Cardiac muscle cell (in vitro differentiated cells and primary cell): ENCODE results near the gene ITGA8. TPM values are rescaled to one million over a fixed set of nuclear protein-coding genes. Genes with fewer than 3 reads are reported as not detected.
"Not testable (repeated sequence)": the region's sequence is repeated elsewhere in the genome, so short reads cannot be mapped to it uniquely, and the experiment has no call there.

Source experiments
- DNase-seq, 2 donors: peaks; one replicate each; pipeline versions ENCODE4 v3.0.0 to v3.0.0-alpha.2; 2010 to 2017; ENCODE audit warnings: low read depth in 1 of 2, low spot score in 1 of 2
- H3K27ac ChIP-seq: fragments of 200-600 bp; sonication (generic); 2 replicates; pipeline ENCODE4 v1.5.1; 2016
- H3K27me3 ChIP-seq: fragments of 200-600 bp; sonication (generic); 2 replicates; pipeline ENCODE4 v1.6.0; 2016; ENCODE audit warnings: control low read depth
- H3K36me3 ChIP-seq: fragments of 200-600 bp; sonication (generic); 2 replicates; pipeline ENCODE4 v1.5.1; 2016; ENCODE audit warnings: control low read depth
- H3K4me1 ChIP-seq: fragments of 200-600 bp; sonication (generic); 2 replicates; pipeline ENCODE4 v1.8.1; 2017; ENCODE audit warnings: low read depth, mild to moderate bottlenecking, mixed run types
- H3K4me3 ChIP-seq: fragments of 200-600 bp; sonication (generic); 2 replicates; pipeline ENCODE4 v1.5.1; 2016; ENCODE audit warnings: mild to moderate bottlenecking
- H3K9me3 ChIP-seq: fragments of 200-600 bp; sonication (generic); 2 replicates; pipeline ENCODE4 v1.5.1; 2017; ENCODE audit warnings: low read depth, mild to moderate bottlenecking, control low read depth
- polyA plus RNA-seq: library from polyadenylated mRNA; unstranded; fragments of >200 nt; fragmentation: Nextera tagmentation; extraction: Ambion mirVana; gene quantifications from 2 replicates; pipeline ENCODE4 v1.2.1, GENCODE V29; 2016
- total RNA-seq: library from RNA; depleted of rRNA; stranded (reverse); fragments of >200 nt; gene quantifications from 2 replicates; pipeline ENCODE4 v1.2.3, GENCODE V29; 2016
- TF ChIP-seq, protein P1 (sequence below): IDR thresholded peaks from 2 replicates; pipeline ENCODE4 v1.5.1; 2012; ENCODE audit warnings: low read depth, mild to moderate bottlenecking, low read length

Gene ITGA8
- total and polyA plus RNA-seq, 2 experiments from 2014 or later: 0.88 to 1.6 TPM

DNA sequence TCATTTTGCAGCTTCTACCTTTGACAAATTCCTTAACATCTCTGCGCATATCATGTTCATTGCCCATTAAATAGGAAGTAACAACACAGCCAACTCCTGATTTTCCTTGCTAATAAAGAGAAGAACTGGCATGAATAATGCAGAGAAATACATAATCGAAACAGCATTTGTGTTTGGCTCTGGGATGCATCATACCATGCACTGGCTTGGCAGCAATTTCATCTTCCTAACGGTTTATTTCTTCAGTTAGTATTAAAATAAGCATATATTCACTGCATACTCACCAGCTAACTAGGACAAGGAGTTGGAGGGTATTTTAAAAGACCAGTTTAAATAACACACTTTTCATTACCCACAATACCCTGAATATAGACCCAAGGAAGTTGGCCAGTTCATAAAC, 132.5 kb downstream of the ITGA8 start:
- no peak overlapping the region for H3K4me3 ChIP-seq
- H3K27ac ChIP-seq: no peak overlapping the region
- H3K4me1 ChIP-seq: no peaks in the 10 kb centered on the region
- H3K9me3 ChIP-seq: no peaks in the 10 kb centered on the region
- H3K36me3 ChIP-seq: no peaks in the 10 kb centered on the region
- H3K27me3 ChIP-seq: no peaks in the 10 kb centered on the region
- no peak for DNase-seq
- TF ChIP-seq, protein P1, sequence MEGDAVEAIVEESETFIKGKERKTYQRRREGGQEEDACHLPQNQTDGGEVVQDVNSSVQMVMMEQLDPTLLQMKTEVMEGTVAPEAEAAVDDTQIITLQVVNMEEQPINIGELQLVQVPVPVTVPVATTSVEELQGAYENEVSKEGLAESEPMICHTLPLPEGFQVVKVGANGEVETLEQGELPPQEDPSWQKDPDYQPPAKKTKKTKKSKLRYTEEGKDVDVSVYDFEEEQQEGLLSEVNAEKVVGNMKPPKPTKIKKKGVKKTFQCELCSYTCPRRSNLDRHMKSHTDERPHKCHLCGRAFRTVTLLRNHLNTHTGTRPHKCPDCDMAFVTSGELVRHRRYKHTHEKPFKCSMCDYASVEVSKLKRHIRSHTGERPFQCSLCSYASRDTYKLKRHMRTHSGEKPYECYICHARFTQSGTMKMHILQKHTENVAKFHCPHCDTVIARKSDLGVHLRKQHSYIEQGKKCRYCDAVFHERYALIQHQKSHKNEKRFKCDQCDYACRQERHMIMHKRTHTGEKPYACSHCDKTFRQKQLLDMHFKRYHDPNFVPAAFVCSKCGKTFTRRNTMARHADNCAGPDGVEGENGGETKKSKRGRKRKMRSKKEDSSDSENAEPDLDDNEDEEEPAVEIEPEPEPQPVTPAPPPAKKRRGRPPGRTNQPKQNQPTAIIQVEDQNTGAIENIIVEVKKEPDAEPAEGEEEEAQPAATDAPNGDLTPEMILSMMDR: no peak

DNA sequence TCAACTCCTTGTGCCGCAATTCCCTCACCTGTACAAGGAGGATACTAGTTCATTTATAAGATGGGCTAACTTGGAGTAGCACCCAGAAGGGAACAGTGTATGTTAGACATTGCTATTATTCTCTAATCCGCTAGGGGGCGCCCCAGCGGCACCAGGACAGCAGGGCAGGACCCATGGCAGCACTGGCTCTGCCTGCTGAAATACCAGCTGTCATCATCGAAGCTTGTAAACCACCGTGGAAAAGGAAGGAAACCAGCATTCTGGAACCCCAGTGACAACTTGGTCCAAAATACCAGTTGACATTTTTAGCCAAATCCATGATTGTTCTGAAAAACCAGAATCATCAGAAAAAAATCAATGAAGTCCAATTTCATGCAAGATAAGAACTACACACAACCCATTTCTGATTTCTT, 134.4 kb downstream of the ITGA8 start:
- Histone ChIP-seq H3K27ac (no peak overlapping the region), H3K4me3 (no peak overlapping the region), H3K9me3 (no peaks in the 10 kb centered on the region), H3K27me3 (no peaks in the 10 kb centered on the region), H3K36me3 (no peaks in the 10 kb centered on the region), H3K4me1 (no peaks in the 10 kb centered on the region)
- peak; percentile 67 to 69 for DNase-seq
- TF ChIP-seq, protein P1: peak; percentile 85

DNA sequence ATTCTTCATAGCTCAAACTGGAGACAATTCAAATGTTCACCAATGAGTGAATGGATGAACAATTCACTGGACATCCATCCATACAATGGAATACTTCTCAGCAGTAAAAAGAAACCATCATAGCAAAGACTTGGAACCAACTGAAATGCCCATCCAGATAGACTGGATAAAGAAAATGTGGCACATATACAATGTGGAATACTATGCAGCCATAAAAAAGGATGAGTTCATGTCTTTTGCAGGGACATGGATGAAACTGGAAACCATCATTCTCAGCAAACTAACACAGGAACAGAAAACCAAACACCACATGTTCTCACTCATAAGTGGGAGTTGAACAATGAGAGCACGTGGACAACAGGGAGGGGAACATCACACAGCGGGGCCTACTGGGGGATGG, 136.8 kb downstream of the ITGA8 start:
- H3K27ac ChIP-seq, H3K36me3 ChIP-seq, H3K4me3 ChIP-seq, H3K9me3 ChIP-seq, H3K27me3 ChIP-seq, DNase-seq, H3K4me1 ChIP-seq: not testable (repeated sequence)

DNA sequence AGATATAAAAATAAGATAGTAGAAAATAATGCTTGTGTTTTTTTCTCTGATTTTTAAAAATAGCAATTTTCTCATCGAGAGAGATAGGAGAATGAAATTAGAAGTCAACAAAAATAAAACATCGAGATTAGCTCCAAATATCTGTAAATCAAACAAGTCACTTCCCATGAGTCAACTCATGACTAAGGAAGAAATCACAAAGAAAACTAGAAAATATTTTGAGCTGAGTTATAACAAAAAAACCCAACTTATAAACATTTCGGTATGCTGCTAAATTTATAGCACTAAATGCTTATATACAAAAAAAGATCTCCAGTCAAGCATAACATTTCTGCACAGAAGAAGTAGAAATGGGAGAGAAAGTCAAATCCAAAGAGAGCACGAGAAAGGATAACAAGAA, 140.1 kb downstream of the ITGA8 start:
- no peaks in the 10 kb centered on the region for H3K9me3 ChIP-seq

DNA sequence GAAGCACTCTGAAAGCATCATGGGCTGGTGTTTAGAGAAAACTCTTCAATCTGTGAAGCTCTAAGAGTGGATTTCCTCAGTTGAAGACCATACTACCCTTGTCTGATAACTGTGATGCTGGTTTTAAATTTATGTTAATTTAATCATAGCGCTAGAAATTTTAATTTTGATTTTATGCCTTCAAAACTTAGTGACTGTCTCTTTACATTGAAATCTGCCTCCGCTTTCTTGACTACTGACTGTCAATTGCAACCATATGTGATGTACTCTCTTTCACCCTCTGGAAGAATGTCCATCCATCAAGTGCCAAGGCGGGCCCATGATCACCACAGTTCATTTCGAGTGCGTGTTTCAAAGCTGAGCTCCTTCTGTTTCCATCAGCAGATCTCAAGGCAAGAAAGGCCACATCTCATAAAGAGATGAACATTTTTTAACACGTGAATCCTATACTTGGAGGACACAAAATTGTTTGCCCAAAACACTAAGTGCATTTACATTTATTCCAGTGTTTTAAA, 147.1 kb downstream of the ITGA8 start:
- no peaks in the 10 kb centered on the region for H3K9me3 ChIP-seq
- H3K4me1 ChIP-seq: no peaks in the 10 kb centered on the region
- H3K27ac ChIP-seq: no peak overlapping the region
- no peaks in the 10 kb centered on the region for H3K27me3 ChIP-seq
- no peak for DNase-seq
- no peaks in the 10 kb centered on the region for H3K36me3 ChIP-seq
- TF ChIP-seq, protein P1: no peak
- no peak overlapping the region for H3K4me3 ChIP-seq

More for the DNA sequence above, 140.1 kb downstream of the ITGA8 start:
- Histone ChIP-seq H3K36me3 (no peaks in the 10 kb centered on the region), H3K27ac (no peak overlapping the region), H3K27me3 (no peaks in the 10 kb centered on the region), H3K4me3 (no peak overlapping the region), H3K4me1 (no peaks in the 10 kb centered on the region)
- no peak for DNase-seq
- TF ChIP-seq, protein P1: no peak

DNA sequence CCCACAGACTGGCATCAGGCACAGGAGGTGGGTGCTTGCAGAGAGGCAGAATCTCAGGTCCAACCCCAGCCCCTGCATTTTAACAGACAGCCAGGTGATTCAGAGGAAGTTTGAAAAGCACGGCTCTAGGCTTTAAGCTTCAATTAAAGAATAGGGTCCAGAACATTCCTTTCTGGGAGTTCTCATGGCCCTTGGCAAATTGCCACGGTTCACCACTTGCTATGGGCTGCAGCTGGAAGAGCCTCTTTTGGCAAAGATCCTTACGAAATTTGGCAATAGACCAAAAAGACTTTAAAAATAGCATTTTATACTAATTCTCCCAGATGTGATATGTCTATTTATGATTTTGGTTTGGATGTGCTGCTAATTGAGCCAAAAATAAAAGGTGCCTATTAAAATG, 148.1 kb downstream of the ITGA8 start:
- H3K27ac ChIP-seq: no peak overlapping the region
- H3K36me3 ChIP-seq: no peaks in the 10 kb centered on the region
- TF ChIP-seq, protein P1: no peak
- H3K27me3 ChIP-seq: no peaks in the 10 kb centered on the region
- no peak overlapping the region for H3K4me3 ChIP-seq
- no peaks in the 10 kb centered on the region for H3K9me3 ChIP-seq
- H3K4me1 ChIP-seq: no peaks in the 10 kb centered on the region
- DNase-seq: peak; percentile 32 to 90
